ENCODE measurements around the gene C16orf92. TPM values are rescaled to one million over a fixed set of nuclear protein-coding genes. Genes with fewer than 3 reads are reported as not detected.

Gene C16orf92
- total RNA-seq, 1 experiment from 2014 or later, result not detected

GRCh38 chr16:30060346-30060745 lies 37.3 kb downstream of the C16orf92 start (continued):
- TF ChIP-seq, protein P1, sequence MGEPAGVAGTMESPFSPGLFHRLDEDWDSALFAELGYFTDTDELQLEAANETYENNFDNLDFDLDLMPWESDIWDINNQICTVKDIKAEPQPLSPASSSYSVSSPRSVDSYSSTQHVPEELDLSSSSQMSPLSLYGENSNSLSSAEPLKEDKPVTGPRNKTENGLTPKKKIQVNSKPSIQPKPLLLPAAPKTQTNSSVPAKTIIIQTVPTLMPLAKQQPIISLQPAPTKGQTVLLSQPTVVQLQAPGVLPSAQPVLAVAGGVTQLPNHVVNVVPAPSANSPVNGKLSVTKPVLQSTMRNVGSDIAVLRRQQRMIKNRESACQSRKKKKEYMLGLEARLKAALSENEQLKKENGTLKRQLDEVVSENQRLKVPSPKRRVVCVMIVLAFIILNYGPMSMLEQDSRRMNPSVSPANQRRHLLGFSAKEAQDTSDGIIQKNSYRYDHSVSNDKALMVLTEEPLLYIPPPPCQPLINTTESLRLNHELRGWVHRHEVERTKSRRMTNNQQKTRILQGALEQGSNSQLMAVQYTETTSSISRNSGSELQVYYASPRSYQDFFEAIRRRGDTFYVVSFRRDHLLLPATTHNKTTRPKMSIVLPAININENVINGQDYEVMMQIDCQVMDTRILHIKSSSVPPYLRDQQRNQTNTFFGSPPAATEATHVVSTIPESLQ (CRISPR knock-in tag; IDR thresholded peaks at IDR 0.05), result no peak
- TF ChIP-seq, protein P2, sequence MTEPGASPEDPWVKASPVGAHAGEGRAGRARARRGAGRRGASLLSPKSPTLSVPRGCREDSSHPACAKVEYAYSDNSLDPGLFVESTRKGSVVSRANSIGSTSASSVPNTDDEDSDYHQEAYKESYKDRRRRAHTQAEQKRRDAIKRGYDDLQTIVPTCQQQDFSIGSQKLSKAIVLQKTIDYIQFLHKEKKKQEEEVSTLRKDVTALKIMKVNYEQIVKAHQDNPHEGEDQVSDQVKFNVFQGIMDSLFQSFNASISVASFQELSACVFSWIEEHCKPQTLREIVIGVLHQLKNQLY (CRISPR knock-in tag; IDR thresholded peaks at IDR 0.05), result no peak

- peaks cover 3% of the 10 kb centered on the region; the same call in 1 of the 2 replicates for H3K27me3 Mint-ChIP-seq (ENCODE audit: low read depth)
- TF ChIP-seq, protein P3, sequence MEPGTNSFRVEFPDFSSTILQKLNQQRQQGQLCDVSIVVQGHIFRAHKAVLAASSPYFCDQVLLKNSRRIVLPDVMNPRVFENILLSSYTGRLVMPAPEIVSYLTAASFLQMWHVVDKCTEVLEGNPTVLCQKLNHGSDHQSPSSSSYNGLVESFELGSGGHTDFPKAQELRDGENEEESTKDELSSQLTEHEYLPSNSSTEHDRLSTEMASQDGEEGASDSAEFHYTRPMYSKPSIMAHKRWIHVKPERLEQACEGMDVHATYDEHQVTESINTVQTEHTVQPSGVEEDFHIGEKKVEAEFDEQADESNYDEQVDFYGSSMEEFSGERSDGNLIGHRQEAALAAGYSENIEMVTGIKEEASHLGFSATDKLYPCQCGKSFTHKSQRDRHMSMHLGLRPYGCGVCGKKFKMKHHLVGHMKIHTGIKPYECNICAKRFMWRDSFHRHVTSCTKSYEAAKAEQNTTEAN (CRISPR knock-in tag; IDR thresholded peaks at IDR 0.05), result no peak
- no peak overlapping the region; the same call in 1 of the 2 replicates for H3K27ac Mint-ChIP-seq
- no peaks in the 10 kb centered on the region for H3K36me3 Mint-ChIP-seq
- no peak overlapping the region for H3K4me3 Mint-ChIP-seq
- ChIA-PET POLR2A (interaction anchor here (0.7 kb wide), 1 partner anchor 468 kb away, joined by 8 read pairs; no protein-coding TSS in a partner anchor), CTCF (interaction anchor here (0.7 to 1.2 kb wide), 5 partner anchors 29 to 361 kb away, joined by 3 to 5 read pairs (median 3); partner anchors contain the start of gene TMEM219)
- peaks cover 17% of the 10 kb centered on the region for H3K4me1 Mint-ChIP-seq
- no peak for DNase-seq (ENCODE audit: low spot score)
- no peak for ATAC-seq
- no peaks in the 10 kb centered on the region for H3K9me3 Mint-ChIP-seq
Measured at GRCh38 chr16:30060836-30061554, 38.0 kb downstream of the C16orf92 start.

- ChIA-PET CTCF (interaction anchor here (0.9 to 5.1 kb wide), 8 partner anchors 9 to 346 kb away, joined by 3 to 89 read pairs (median 6); partner anchors contain the start of genes TBX6 and TLCD3B), POLR2A (interaction anchor here (0.7 to 1.3 kb wide), 2 partner anchors 8 to 284 kb away, joined by 4 to 5 read pairs; no protein-coding TSS in a partner anchor)
- Mint-ChIP-seq H3K9me3 (no peaks in the 10 kb centered on the region), H3K4me3 (peak overlapping the region; percentile 96), H3K4me1 (peaks cover 29% of the 10 kb centered on the region), H3K27me3 (ENCODE audit: low read depth) (no peaks in the 10 kb centered on the region), H3K27ac (no peak overlapping the region; the same call in 1 of the 2 replicates), H3K36me3 (peaks cover 17% of the 10 kb centered on the region)
- TF ChIP-seq RORB (CRISPR knock-in tag; IDR thresholded peaks at IDR 0.05) (no peak), ZNF425 (CRISPR knock-in tag; conservative IDR thresholded peaks at IDR 0.05) (no peak), OVOL2 (CRISPR knock-in tag; IDR thresholded peaks at IDR 0.05; ENCODE audit: borderline replicate concordance) (no peak), PRRX2 (CRISPR knock-in tag; IDR thresholded peaks at IDR 0.05) (no peak), TP53 (CRISPR knock-in tag; IDR thresholded peaks at IDR 0.05) (no peak), TCF7 (CRISPR knock-in tag; IDR thresholded peaks at IDR 0.05; ENCODE audit: low read depth) (no peak), FOXP4 (CRISPR knock-in tag; IDR thresholded peaks at IDR 0.05) (no peak), ELF4 (CRISPR knock-in tag; IDR thresholded peaks at IDR 0.05; ENCODE audit: low read depth) (no peak), NFATC4 (CRISPR knock-in tag; IDR thresholded peaks at IDR 0.05) (no peak)
- TF ChIP-seq, protein P4, sequence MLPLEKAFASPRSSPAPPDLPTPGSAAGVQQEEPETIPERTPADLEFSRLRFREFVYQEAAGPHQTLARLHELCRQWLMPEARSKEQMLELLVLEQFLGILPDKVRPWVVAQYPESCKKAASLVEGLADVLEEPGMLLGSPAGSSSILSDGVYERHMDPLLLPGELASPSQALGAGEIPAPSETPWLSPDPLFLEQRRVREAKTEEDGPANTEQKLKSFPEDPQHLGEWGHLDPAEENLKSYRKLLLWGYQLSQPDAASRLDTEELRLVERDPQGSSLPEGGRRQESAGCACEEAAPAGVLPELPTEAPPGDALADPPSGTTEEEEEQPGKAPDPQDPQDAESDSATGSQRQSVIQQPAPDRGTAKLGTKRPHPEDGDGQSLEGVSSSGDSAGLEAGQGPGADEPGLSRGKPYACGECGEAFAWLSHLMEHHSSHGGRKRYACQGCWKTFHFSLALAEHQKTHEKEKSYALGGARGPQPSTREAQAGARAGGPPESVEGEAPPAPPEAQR (CRISPR knock-in tag; IDR thresholded peaks at IDR 0.05), result no peak
- TF ChIP-seq, protein P5, sequence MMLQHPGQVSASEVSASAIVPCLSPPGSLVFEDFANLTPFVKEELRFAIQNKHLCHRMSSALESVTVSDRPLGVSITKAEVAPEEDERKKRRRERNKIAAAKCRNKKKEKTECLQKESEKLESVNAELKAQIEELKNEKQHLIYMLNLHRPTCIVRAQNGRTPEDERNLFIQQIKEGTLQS (CRISPR knock-in tag; conservative IDR thresholded peaks at IDR 0.05), result no peak
- no peak for DNase-seq (ENCODE audit: low spot score)
- ATAC-seq, result no peak
Measured at GRCh38 chr16:30063278-30063892, 40.4 kb downstream of the C16orf92 start.
